ENCODE measurements around the gene LSM3.

The LSM3 gene

GRCh38 chr3:14143271-14144225, 35.1 kb upstream of the LSM3 start:
- DNase-seq (ENCODE audit: low spot score), result no peak

GRCh38 chr3:14144423-14145075, 34.1 kb upstream of the LSM3 start:
- DNase-seq (ENCODE audit: low spot score), result peak; percentile 90

GRCh38 chr3:14145236-14145635, 33.4 kb upstream of the LSM3 start:
- no peak for DNase-seq (ENCODE audit: low spot score)

- no peak for DNase-seq (ENCODE audit: low spot score)
Observed at GRCh38 chr3:14145670-14146380, 32.8 kb upstream of the LSM3 start.

GRCh38 chr3:14146381-14147065, 32.1 kb upstream of the LSM3 start:
- DNase-seq (ENCODE audit: low spot score), result no peak

GRCh38 chr3:14147066-14147435, 31.6 kb upstream of the LSM3 start:
- no peak for DNase-seq (ENCODE audit: low spot score)

GRCh38 chr3:14147617-14148016, 31.0 kb upstream of the LSM3 start:
- no peak for DNase-seq (ENCODE audit: low spot score)

GRCh38 chr3:14148041-14148985, 30.3 kb upstream of the LSM3 start:
- peak; percentile 66 for DNase-seq (ENCODE audit: low spot score)

GRCh38 chr3:14150078-14150477, 28.5 kb upstream of the LSM3 start:
- DNase-seq (ENCODE audit: low spot score), result no peak

GRCh38 chr3:14150491-14151230, 28.0 kb upstream of the LSM3 start:
- no peak for DNase-seq (ENCODE audit: low spot score)

GRCh38 chr3:14151471-14152083, 27.0 kb upstream of the LSM3 start:
- DNase-seq (ENCODE audit: low spot score), result no peak

- DNase-seq (ENCODE audit: low spot score), result peak; percentile 46
Observed at GRCh38 chr3:14152233-14152962, 26.2 kb upstream of the LSM3 start.

- DNase-seq (ENCODE audit: low spot score), result no peak
Observed at GRCh38 chr3:14152963-14153355, 25.7 kb upstream of the LSM3 start.

GRCh38 chr3:14153663-14154062, 25.0 kb upstream of the LSM3 start:
- DNase-seq (ENCODE audit: low spot score), result no peak

GRCh38 chr3:14154276-14154675, 24.3 kb upstream of the LSM3 start:
- no peak for DNase-seq (ENCODE audit: low spot score)

- DNase-seq (ENCODE audit: low spot score), result no peak
Observed at GRCh38 chr3:14154895-14155440, 23.6 kb upstream of the LSM3 start.

- DNase-seq (ENCODE audit: low spot score), result no peak
Observed at GRCh38 chr3:14156201-14156600, 22.4 kb upstream of the LSM3 start.

GRCh38 chr3:14156843-14157561, 21.6 kb upstream of the LSM3 start:
- DNase-seq (ENCODE audit: low spot score), result no peak

Measured in HuH-7 (cell line).